ENCODE measurements around the gene SLC25A15.

DNA sequence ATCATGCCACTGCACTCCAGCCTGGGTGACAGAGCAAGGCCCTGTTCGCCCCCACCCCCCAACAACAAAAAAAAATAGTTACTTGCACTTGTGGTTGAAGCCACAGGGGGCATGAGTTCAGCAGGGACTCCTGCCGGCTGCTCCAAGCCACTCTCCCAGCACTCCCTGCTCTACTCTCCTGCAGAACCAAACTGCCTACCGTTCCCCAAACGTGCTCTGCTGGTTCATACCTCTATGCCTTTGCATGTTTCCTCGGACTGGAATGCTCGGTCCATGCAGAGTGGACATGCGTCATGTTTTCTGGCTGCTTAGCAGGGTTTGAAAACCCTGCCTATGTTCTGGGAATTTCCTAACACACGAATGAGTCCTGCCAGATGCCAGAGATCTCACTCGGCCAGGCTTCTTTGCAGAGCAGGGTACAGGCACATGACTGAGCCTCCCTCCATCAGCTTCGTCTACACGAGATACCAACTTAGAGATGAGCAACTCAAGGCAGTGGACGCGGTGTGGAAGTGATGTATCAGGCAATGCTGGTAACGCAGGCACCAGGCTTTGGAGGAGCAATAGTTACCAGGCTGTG, 8.5 kb upstream of the SLC25A15 start:
- TF ChIP-seq, protein P1, sequence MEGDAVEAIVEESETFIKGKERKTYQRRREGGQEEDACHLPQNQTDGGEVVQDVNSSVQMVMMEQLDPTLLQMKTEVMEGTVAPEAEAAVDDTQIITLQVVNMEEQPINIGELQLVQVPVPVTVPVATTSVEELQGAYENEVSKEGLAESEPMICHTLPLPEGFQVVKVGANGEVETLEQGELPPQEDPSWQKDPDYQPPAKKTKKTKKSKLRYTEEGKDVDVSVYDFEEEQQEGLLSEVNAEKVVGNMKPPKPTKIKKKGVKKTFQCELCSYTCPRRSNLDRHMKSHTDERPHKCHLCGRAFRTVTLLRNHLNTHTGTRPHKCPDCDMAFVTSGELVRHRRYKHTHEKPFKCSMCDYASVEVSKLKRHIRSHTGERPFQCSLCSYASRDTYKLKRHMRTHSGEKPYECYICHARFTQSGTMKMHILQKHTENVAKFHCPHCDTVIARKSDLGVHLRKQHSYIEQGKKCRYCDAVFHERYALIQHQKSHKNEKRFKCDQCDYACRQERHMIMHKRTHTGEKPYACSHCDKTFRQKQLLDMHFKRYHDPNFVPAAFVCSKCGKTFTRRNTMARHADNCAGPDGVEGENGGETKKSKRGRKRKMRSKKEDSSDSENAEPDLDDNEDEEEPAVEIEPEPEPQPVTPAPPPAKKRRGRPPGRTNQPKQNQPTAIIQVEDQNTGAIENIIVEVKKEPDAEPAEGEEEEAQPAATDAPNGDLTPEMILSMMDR (IDR thresholded peaks at IDR 0.05; ENCODE audit: low read length): peak; percentile 38; the same call in 1 of the 2 replicates
- TF ChIP-seq EZH2 (IDR thresholded peaks at IDR 0.05; ENCODE audit: borderline replicate concordance, low read length): no peak
